Endothelial cell of umbilical vein (primary cell): ENCODE data around the gene EVX2. TPM values are rescaled to one million over a fixed set of nuclear protein-coding genes. Genes with fewer than 3 reads are reported as not detected.

Experiments used
- BruUV-seq: library from RNA; stranded (reverse); fragments of 400-500 nt; replicated peaks from 2 replicates; lab custom pipeline; 2021; lab: Mats Ljungman, UMichigan
- CTCF ChIA-PET: fragments of 300-600, 350-600 bp; sonication (Branson Sonifier 250); formaldehyde crosslinking; loops from one replicate; lab custom pipeline; 2021; ENCODE audit warnings: antibody characterized with exemption, inconsistent platforms; lab: Charles Lee
- POLR2A ChIA-PET: fragments of 300-600, 350-600 bp; sonication (Branson Sonifier 250); formaldehyde crosslinking; loops from one replicate; lab custom pipeline; 2021; ENCODE audit warnings: antibody characterized with exemption, inconsistent platforms; lab: Charles Lee
- DNase-seq: peaks from one replicate; pipeline ENCODE4 v3.0.0-alpha.2; 2011; ENCODE audit warnings: low read depth, low spot score
- FAIRE-seq: peaks from 2 replicates; lab custom pipeline; 2011; peaks lifted over from hg19 to GRCh38; lab: Jason Lieb, UNC
- H2AFZ ChIP-seq: 2 replicates; pipeline ENCODE4 v1.6.0; 2012; ENCODE audit warnings: low read depth, low read length, control low read depth, inconsistent platforms
- H3K27ac ChIP-seq: 2 replicates; pipeline ENCODE4 v1.5.1; 2011; ENCODE audit warnings: low read depth, mild to moderate bottlenecking, control low read depth, low read length, moderate library complexity; ENCODE audit not compliant: insufficient read depth
- H3K27me3 ChIP-seq, 2 experiments: 2 replicates each; pipeline versions ENCODE4 v1.6.0 to v1.6.1; 2011; ENCODE audit warnings: low read length in 2 of 2, mixed read lengths in 1 of 2; ENCODE audit not compliant: control insufficient read depth in 2 of 2, insufficient read depth in 2 of 2
- H3K36me3 ChIP-seq, 2 experiments: 2 replicates in 1 of 2; 3 replicates in 1 of 2; pipeline ENCODE4 v1.5.1; 2011; ENCODE audit warnings: low read length in 2 of 2, mild to moderate bottlenecking in 1 of 2, moderate library complexity in 1 of 2; ENCODE audit not compliant: control insufficient read depth in 2 of 2, insufficient read depth in 2 of 2; ENCODE audit errors: extremely low read depth in 1 of 2
- H3K4me1 ChIP-seq: 3 replicates; pipeline ENCODE4 v1.5.1; 2011; ENCODE audit warnings: mild to moderate bottlenecking, low read length; ENCODE audit not compliant: control insufficient read depth, insufficient read depth; ENCODE audit errors: extremely low read depth
- H3K4me2 ChIP-seq: 2 replicates; pipeline ENCODE4 v1.6.1; 2011; ENCODE audit warnings: low read length, control low read depth, mixed read lengths; ENCODE audit not compliant: insufficient read depth
- H3K4me3 ChIP-seq, 3 experiments: fragments of 200-600 bp in 1 of 3; sonication (generic), shearing (Covaris generic) in 1 of 3; replicated peaks in 1 of 3; 2 replicates each; pipeline ENCODE4 v1.5.1; 2011 to 2016; ENCODE audit warnings: control low read depth in 3 of 3, low read length in 3 of 3, mild to moderate bottlenecking in 2 of 3, inconsistent platforms in 1 of 3, low read depth in 1 of 3, moderate library complexity in 1 of 3; ENCODE audit not compliant: insufficient read depth in 1 of 3
- H3K79me2 ChIP-seq: 2 replicates; pipeline ENCODE4 v1.6.0; 2012; ENCODE audit warnings: low read length, inconsistent platforms; ENCODE audit not compliant: control insufficient read depth, insufficient read depth
- H3K9ac ChIP-seq: replicated peaks from 2 replicates; pipeline ENCODE3; 2011; ENCODE audit warnings: low read length, control low read depth; ENCODE audit not compliant: insufficient read depth; ENCODE audit errors: extremely low read depth
- H3K9me1 ChIP-seq: replicated peaks from 3 replicates; pipeline ENCODE4 v1.6.0; 2011; ENCODE audit warnings: mild to moderate bottlenecking, low read length; ENCODE audit not compliant: control insufficient read depth, insufficient read depth; ENCODE audit errors: extremely low read depth
- H3K9me3 ChIP-seq: replicated peaks from 2 replicates; pipeline ENCODE4 v1.5.1; 2012; ENCODE audit warnings: low read length, inconsistent platforms; ENCODE audit not compliant: control insufficient read depth, insufficient read depth
- H4K20me1 ChIP-seq: replicated peaks from 2 replicates; pipeline ENCODE3; 2011; ENCODE audit warnings: mild to moderate bottlenecking, low read length; ENCODE audit not compliant: control insufficient read depth, insufficient read depth; ENCODE audit errors: extremely low read depth
- EZH2 ChIP-seq: IDR thresholded peaks from 2 replicates; pipeline ENCODE4 v1.6.1; 2012; ENCODE audit warnings: borderline replicate concordance, low read depth, mild to moderate bottlenecking, moderate library complexity, low read length, inconsistent platforms; ENCODE audit not compliant: severe bottlenecking
- MYC ChIP-seq: IDR thresholded peaks from one replicate; pipeline ENCODE4 v1.6.1; 2011; ENCODE audit warnings: mild to moderate bottlenecking, low read depth, low read length
- dilution Hi-C: fragments of 300-500 bp; cut with MboI; formaldehyde crosslinking; loops from one replicate; pipeline ENCODE4 v1.15.0; 2019; ENCODE audit warnings: low sequenced_read_pairs; ENCODE audit not compliant: extremely low pct_ligation_motif_present
- intact Hi-C: fragments of 100-400 bp; cut with micrococcal nuclease; formaldehyde crosslinking; loops from one replicate; pipeline ENCODE4 v1.10.0; 2022
- polyA plus RNA-seq, 4 experiments: library from polyadenylated mRNA; depleted of rRNA in 3 of 4; stranded (reverse) in 3 of 4; unstranded in 1 of 4; fragments of >200 nt; gene quantifications; 2 replicates each; pipeline versions ENCODE4 v1.2.1 to v1.2.3, GENCODE V29; 2011 to 2012; ENCODE audit warnings: missing spikeins in 1 of 4
- total RNA-seq: library from RNA; stranded (reverse); gene quantifications from 2 replicates; pipeline ENCODE4 v1.2.3, GENCODE V29; 2021
- TF ChIP-seq, protein P1 (sequence below), 2 donors: IDR thresholded peaks; 1 replicate in 1 of 2; 2 replicates in 1 of 2; pipeline ENCODE4 v1.5.1; 2011; ENCODE audit warnings: low read length in 2 of 2, mild to moderate bottlenecking in 2 of 2, moderate library complexity in 2 of 2, control low read depth in 1 of 2, inconsistent platforms in 1 of 2, low read depth in 1 of 2; ENCODE audit not compliant: insufficient read depth in 1 of 2; ENCODE audit errors: extremely low read depth in 1 of 2

EVX2 gene
- total and polyA plus RNA-seq, 2 donors (not counting 3 experiments of a cell fraction or from before 2014, with no cell fraction given): not detected

DNA sequence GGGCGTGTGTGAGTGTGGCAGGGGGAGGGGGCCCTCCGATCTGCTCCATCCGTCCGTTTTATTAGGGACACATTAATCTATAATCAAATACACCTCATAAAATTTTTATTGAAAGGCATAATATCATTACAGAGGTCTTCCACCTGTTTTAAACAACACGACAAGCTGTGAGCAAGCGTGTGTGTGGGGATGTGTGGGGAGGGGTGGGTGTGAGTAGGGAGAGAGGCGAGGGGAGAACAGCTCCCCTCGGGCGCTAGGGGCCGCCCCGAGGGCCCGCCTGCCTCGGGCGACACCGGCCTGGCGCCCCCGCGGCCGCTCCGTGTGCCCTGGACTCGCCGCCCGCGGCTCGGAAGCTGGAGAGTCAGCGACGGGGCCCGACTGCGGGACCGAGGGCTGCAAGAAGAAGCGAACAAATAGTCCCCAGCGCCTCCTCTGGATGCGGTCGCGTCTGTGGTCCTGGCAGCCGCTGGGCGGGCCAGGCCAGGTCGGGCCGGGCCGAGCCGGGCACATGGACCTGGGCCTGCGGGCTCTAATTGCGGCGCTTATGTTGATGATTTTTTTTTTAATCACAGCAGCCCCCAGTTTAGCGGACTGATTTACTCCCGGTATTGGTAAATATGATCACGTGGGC, 38.4 kb upstream of the EVX2 start:
- H2AFZ ChIP-seq: peak overlapping the region; percentile 89
- no peaks in the 10 kb centered on the region for H3K9me1 ChIP-seq
- peak overlapping the region; percentile 17 for H3K9ac ChIP-seq
- dilution Hi-C loops (no loop called here), intact Hi-C loops (no loop called here)
- ChIA-PET POLR2A (interaction anchor here (1.1 kb wide), 1 partner anchor 1141 kb away, joined by 3 read pairs; no protein-coding TSS in a partner anchor), CTCF (interaction anchor here (0.9 to 4.7 kb wide), 14 partner anchors 9 to 1040 kb away, joined by 3 to 28 read pairs (median 8); no protein-coding TSS in a partner anchor)
- BruUV-seq: no TSS peak
- TF ChIP-seq MYC: no peak
- peak; percentile 0 for TF ChIP-seq EZH2
- TF ChIP-seq, protein P1, sequence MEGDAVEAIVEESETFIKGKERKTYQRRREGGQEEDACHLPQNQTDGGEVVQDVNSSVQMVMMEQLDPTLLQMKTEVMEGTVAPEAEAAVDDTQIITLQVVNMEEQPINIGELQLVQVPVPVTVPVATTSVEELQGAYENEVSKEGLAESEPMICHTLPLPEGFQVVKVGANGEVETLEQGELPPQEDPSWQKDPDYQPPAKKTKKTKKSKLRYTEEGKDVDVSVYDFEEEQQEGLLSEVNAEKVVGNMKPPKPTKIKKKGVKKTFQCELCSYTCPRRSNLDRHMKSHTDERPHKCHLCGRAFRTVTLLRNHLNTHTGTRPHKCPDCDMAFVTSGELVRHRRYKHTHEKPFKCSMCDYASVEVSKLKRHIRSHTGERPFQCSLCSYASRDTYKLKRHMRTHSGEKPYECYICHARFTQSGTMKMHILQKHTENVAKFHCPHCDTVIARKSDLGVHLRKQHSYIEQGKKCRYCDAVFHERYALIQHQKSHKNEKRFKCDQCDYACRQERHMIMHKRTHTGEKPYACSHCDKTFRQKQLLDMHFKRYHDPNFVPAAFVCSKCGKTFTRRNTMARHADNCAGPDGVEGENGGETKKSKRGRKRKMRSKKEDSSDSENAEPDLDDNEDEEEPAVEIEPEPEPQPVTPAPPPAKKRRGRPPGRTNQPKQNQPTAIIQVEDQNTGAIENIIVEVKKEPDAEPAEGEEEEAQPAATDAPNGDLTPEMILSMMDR (IDR thresholded peaks at IDR 0.05; ENCODE audit: extremely low read depth in 1 of 2, insufficient read depth in 1 of 2, low read depth in 1 of 2, low read length in 2 of 2): peak in 1 of 2 donors; percentile 9
- no peak overlapping the region for H3K27ac ChIP-seq
- no peaks in the 10 kb centered on the region for H3K79me2 ChIP-seq
- H3K4me2 ChIP-seq: peak overlapping the region; percentile 80
- H4K20me1 ChIP-seq: no peaks in the 10 kb centered on the region
- no peaks in the 10 kb centered on the region for H3K36me3 ChIP-seq
- H3K4me3 ChIP-seq: peak overlapping the region; percentile 49 to 77 (median 61)
- H3K27me3 ChIP-seq: peaks cover 44 to 54% of the 10 kb centered on the region in 2 experiments
- H3K4me1 ChIP-seq: peaks cover 12% of the 10 kb centered on the region
- FAIRE-seq (peak; percentile 76), DNase-seq (no peak)
- no peaks in the 10 kb centered on the region for H3K9me3 ChIP-seq
